Stimulated activated naive CD4-positive, alpha-beta T cell treated with Interleukin-2 at 50 U/mL for 16 hours (primary cell): ENCODE measurements around the gene SYT6.

Experiments
- DNase-seq: peaks from one replicate; lab custom pipeline; 2025; lab: John Stamatoyannopoulos, UW

Gene SYT6

DNA sequence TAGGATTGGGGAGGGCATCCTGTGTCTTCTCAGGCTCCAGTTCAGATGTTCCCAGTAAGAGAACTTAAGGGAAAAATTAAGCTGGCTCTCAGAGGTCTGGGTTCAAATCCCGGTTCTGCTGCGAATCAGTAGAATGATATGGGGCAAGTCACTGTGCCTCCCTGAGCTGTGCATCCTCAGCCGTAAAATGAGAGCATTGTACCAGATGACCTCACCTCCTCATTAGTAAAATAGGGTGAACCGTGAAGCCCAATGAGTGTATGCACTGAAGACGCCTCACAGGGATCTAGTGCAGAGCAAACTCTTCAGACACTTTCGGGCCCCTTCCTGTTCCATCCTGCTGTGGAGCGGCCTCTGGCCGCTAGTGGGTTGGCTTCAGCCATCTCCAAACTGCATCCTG lies 36.0 kb downstream of the SYT6 start:
- DNase-seq = no peak

DNA sequence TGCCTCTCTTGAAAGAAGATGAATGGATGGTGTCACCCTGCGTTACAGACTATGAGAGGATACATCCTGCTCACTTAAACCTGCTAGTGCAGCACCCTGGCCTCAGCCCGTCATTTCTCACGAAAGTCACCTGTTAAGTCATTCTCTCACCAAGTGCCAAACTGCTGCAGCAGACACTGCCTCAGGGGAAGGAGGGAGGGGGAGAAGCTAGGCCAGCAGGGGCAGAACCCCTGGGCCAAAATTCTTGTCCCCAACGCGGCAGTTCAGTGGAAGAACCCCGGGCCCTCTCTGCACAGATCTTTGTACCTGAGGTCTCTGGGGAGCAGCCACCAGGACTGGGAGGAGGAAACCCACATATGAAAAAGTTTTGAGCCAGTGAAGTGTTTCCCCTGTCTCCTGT lies 37.6 kb downstream of the SYT6 start:
- no peak for DNase-seq

DNA sequence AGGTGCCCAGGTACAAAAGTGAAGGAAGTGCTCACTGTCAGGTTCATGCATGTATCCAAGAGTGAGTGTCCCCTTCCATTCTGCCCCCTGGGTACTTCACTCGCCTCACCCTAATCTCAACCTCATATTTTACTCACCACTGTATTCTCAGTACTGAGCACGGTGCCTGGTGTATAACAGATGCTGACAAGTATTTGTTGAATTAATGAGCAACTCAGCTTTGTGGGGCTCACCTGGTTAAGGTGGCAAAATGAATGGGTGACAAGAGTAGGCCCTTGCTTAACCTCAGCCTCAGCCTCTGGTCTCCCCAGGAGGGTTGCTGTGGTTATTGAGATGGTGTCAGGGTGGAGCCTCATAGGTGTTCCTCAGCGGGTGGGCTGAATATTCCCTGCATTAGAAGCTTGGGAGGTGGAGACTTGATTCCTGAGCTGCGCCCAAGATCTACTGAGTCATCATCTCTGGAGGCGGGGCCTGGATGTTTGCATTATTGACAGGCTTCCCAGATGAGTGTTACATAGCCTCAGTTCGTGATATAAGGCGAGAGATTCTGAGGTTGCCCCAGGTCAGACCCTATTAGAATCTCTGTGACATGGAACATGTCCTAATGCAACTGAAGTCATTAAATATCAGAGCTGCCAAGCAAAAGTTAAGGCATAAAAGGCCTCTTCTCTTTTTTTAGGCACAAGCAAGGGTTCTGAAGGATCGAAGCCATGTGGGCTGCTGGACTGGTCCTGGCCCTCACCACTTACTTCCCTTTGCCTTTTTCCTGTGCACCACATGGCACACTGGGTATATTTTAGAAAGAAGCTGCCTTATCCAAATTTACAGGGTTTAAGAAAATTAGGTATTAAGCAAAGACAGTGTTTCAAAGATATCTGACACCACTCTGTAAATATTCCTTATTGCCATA lies 39.2 kb downstream of the SYT6 start:
- no peak for DNase-seq

DNA sequence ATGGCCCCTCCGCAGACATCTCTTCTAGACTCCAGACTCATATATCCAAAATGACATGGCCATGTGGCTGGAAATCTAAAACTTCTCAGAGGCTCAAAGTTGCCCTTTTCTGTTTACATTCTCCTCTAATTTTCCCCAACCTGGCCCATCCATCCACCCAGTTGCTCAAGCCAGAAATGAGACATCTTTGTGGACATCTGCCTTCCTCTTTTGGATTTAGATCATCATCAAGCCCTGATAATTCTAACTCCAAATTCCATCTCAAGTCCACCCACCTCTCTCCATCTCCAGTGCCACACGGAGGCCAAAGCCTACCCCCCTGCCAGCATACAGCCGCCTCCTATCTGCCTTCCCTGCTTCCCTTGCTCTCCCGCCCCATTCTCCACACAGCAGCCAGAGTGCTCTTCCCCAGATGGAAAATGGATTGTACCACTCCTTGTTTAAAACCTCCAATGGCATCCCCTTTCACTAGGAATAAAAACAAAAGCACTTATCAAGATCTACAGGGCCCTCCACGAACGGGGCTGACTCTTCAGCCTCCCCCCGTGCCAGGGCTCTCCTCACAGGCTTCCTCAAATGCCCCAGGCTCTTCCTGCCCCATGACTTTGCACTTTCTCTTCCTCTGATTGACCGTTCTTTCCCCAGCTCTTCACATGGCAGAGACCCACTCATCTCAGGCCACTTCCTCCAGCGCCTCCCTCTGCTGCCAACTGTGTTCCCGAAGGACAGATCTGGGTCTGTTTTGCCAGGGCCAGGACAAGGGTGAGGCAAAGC lies 40.1 kb downstream of the SYT6 start:
- no peak for DNase-seq

DNA sequence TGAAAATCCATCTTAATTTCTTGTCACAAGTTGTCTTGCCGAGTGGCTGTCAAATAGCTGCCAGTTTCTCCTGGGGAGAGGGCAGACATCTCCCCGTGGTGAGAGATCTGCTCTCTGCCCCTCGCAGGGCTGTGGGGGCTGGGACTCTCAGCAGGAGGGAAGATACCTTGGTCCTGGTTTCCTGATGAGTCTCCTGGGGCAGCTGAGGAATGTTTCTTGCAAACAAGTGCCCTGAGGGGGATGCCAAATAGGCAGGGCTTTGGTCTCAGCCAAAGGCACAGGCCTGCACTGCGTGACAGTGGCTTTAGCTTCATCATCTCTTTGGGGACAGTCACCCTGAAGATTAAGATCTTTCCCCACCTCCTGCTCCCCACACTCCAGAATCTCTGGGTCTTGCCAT lies 40.9 kb downstream of the SYT6 start:
- no peak for DNase-seq

DNA sequence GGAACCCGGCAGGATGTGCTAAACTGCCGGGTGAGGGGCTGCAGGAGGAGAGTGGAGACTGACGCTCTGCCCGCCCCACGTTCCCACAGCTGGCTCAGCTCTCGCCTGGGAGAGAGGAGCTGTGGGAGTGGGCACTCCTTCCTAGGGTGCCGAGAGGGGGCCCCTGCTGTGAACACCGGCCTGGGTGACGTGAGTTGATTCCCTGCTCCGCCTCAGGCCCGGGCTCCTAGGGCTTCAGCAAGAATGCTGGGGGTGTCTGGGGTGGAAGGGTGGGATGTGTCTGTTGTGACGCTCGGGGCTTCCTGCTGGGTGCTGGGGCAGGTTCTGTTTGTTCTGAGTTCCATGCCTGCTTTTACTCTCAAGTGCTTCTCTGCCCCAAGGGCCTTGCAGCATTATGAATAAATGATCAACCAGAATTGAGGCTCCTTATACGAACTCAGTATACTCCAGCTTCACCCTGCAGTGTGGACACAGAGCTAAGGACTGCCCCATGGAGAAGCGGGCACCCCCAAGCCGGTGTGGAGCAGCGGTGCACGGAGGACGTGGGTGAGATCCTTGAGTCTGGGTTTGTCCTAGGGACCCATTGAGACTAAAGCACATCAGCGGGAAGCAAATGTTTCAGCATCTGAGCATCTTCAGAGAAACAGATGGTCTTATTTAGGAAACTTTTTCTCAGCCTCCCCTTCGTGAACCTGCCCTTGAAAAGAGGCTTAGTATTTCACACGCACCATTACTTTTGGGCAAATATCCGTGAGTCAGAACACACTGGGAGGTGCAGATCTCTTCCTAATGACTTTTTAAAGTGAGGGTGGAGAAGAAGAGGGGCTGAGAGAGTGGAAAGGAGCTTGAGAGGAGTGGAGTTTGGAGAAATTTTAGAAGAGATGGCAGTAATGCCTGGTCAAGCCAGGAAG lies 41.7 kb downstream of the SYT6 start:
- no peak for DNase-seq

DNA sequence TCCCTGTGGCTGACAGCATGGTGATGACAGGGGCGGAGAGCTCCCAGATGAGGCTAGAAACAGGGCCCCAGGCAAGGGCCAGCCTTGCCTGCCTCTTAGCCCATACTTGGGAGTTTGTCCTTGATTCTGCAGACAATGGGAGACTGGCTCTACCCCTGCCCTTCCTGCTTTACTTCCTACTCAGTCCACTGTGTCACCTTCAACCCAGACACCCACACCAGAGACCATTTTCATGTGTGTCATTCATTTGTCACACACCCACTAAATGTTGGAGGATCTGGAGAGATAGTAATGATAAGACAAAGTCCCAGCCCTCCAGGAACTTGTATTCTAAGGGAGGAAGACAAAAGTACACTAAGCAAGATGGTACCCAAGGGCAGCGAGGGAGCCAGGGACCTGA lies 43.7 kb downstream of the SYT6 start:
- DNase-seq = no peak

DNA sequence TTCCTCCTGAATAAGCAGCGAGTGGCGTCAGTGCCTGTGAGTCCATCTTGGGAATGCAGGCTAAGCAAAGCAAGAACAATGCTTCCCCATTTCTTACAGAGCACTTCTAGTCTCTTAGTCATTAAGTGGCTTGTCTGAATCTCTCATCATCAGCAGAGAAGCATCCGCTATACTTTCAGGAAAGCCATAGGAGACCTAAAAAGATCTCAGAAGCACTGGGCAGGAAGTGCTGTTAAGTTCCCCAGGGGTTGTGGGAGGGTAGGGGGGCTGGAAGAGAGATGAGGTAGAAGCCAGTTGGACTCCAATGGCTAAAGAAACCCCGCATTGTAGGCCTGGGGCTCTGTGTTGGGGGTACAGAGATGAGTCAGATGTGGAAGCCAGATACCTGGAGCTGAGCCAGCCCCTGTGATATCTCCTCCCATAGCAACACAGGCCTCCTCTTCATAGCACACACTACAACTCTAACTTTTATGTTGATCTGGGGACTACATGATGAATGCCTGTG lies 44.9 kb downstream of the SYT6 start:
- DNase-seq = no peak

DNA sequence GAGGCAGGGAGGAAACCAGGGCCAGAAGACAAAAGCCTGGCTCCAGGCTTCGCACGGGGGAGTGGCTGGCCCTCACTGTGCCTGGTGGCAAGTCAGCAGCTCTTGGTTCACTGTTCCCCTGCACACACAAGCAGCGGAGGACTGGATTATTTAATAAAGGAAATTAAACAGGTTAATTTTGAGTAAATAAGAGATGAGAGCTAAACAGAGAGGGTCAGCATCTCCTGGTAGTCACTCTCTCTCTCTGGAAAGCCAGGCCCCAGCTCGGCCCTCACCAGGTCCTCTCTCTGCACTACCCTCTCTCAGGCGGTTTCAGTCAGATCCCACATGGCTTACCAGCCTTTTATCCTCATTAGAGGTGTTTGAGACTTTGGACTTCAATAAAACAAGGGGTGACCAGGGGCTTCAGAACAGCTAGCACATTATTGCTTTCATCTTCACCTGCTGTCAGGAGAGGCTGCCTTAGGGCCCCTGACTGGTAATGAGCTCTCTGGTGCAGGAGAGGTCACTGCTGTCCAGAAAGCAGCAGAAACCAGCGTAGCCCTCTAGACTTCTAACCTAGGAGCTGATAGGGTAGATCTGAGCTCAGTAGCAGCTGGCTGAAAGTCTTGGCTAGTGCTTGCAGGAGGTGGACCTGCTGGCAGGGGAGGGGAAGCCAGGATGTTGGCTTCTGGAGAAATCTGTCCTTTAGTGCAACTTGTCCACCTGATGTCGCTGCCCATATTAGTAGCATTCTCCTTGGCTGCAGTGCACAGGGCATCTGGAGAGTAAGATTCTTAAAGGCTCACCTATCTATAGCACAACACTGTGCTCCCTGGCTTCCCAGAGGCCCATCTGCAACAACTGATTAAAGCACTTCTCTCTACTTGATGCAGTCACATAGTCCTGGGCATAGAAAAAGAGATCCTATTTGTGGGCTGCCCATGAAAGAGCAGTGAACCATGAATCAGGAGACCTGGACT lies 45.9 kb downstream of the SYT6 start:
- no peak for DNase-seq

DNA sequence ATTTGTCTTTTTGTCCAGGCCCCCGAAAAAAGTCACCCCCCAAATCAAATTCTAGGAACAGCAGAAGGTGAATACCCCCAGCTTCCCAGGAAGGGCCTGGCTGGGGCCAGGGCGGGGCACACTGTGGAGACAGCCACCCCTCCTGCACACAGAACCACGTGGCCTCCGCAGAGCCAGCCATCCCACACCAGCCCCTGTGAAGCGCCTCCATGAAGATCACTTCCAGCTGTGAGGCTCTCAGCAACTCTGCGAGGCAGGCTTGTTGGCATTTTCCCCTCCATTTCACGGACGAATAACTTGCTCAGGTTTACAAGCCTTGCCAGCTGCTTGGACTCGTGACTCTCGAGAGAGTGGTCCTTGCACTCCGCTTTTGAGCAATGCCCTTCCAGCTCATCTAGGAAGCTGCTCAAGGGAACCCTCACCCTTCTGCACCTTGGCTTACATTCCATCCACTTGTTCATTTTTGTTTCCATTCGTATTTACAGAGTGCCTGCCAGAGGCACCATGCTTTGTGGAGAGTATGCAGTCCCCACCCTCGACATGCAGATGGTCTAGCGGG lies 48.2 kb downstream of the SYT6 start:
- no peak for DNase-seq

DNA sequence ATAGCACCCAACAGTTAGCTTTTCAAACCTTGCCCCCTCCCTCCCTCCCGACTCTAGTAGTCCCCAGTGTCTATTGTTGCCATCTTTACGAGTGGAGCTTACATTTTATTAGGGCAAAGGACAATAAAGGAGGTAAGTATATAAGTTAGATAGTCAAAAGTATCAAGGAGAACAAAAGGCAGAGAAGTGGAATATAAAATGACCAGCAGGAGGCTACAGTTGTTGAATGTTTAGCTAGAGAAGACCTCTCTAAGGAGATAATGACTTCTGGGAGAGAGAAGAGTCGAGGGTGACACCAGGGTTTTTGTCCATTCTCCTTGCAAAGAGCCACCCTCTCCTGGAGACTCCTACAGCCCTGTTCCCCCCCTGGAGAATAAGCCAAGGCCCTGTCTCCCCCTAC lies 48.7 kb downstream of the SYT6 start:
- no peak for DNase-seq

DNA sequence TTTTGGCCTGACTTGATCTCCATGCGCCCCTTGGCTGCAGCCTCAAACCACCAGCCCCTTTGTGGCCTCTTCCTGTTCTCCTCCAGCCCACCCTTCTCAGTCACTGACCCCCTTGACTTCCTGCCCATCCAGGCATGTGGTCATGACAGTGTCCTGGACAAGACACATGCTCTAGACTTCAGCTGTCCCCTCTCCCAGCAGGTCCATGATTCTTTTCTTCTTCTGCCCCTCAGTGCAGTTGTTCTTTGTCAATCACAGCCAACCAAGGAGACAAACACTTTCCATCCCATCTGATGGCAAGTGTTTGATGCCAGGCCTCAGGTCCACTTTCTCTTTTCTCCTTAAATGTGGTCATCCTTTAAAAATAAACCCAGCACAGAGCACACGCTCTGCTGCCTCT lies 49.7 kb downstream of the SYT6 start:
- no peak for DNase-seq

DNA sequence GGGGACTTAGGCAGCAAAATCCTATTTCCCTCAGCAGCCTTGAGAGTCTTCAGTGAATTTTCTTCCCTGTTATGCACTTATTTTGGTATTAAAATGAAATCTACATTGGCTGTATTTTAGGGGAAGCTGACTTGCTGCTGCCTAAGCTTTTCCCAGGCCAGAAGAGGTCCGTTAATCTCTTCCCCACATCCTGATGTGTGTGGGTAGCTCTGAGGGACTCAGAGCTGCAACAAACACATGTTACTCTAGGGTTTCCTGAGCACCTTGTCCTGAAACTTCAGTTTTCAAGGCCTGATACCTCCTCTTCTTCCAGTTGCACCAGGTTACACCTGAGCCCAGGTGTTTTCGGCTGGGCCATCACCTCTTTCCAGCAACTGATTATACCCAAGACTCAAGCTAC lies 51.5 kb downstream of the SYT6 start:
- DNase-seq = no peak

DNA sequence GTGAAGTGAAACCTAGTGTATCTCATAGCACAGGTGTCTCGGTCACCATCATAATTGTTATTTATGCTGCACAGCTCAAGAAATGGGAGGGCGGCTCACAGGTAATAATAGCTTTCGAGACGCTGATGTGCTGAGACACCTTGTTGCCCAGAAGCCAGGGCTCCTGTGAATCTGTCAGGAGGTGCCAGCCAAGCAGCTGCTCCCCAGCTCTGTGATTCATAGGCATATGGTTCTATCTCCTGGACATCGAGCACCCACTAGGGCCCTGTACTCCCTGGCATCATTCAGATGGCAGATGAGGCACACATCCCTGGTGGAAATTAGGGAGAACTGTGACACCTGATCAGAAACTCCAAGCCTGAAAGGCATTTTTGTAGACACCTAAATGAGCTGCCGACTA lies 53.5 kb downstream of the SYT6 start:
- no peak for DNase-seq

DNA sequence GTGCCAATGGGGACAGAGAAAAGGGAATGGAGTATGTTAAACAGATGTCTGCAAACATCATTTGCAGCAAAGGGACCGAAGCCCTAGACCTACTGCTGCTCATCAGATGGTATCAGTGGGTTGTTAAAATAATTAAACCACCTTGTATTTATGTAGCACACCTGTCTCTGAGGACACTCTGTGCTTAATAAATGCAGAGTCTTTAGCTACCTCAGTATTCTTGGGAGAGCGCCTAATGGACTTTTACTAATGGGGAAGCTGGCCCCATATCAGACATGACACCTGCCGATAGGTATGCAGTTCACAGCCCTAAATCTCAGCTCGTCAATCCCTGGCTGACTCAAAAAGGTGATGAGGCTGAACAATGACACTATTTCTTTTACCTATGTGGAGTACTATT lies 54.4 kb downstream of the SYT6 start:
- no peak for DNase-seq

DNA sequence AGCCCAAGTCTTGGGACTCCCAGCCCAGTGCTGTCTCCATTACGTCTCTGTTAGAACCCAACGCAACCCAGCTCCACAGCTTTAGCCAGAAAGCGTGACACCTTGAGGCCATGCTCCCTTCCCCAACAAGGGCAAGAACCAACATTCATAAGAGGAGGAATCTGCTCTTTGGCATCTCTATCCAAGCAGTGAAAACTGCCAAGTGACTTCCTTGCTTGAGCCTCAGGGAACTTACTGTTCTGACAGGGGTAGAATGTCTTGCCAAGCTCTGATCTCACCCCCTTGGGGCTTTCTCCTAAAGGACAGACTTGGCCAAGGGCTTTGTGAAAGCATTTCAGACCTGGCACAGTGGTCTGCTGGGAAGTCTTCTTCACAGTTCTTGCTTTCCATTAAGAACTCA lies 56.6 kb downstream of the SYT6 start:
- DNase-seq = no peak

DNA sequence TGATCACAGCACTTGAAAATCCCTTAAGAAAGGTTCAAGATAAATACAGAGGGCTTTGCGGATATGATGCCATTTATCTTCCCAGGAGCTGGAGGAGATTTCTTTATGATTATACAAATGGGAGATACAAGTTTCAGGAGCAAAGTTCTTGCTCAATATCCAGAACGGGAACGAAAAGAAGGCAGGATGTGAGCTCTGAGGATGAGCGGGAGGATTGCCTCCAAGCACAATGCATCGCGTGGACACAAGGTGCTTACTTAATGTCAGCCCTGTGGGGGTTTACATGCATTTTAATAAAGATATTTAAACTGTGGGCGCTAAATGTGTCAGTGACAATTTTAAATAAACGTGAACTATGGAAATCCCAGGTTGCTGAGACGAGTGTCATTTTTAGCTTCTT lies 59.0 kb downstream of the SYT6 start:
- no peak for DNase-seq

DNA sequence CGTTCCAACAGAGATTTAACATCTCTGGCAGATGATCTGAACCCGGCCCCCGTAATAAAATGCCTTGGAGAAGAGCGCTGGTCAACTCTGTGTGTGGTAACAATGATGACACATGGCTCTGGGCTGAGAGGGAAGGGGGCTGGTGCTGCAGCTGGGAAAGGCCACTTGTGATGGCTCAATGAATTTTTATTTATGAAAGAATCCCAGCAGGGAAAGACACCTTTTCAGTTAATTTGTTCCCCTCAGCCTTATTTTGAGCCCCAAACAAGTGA lies 59.4 kb downstream of the SYT6 start:
- DNase-seq = no peak

DNA sequence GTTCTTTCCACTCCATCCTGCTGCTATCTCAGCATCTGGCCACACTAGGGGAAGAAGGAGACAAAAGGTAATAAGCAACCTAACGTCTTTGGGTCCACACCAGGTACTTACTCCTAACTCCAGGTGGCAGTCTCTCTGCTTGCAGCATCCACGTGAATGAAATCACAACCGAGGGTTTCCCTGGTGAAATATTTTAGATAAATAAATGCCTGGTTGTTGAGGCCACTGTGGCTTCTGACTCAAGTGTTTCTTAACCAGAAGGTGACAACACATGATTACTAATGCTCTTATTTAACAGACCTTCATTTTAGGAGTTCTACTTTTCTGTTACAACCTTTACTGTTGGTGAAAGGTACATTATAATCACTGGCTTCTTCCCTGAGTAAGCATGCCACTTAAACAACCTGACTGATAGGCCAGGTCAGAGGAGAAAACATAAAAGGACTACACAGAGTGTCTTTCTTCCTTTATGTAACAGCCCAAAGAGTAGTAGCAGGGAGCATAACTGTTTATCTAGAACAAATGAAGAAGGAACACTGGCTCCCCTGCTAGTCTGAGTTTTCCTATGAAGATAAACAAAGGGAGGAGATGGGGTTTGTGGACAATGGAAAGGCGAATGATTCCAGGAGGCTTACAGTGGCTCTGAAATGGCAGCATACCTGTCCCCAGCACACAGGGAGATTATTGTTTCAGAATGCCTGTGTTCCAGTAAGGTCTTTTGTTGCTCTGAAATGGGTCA lies 59.9 kb downstream of the SYT6 start:
- no peak for DNase-seq
